Renal pelvis (tissue), 4 donors: ENCODE data around the gene LRRC74B. TPM values are rescaled to one million over a fixed set of nuclear protein-coding genes. Genes with fewer than 3 reads are reported as not detected.
"Not testable (repeated sequence)": the region's sequence is repeated elsewhere in the genome, so short reads cannot be mapped to it uniquely, and the experiment has no call there.

Experiments
- DNase-seq: peaks from one replicate; pipeline ENCODE4 v3.0.0-alpha.2; 2013
- polyA plus RNA-seq, 3 donors: library from polyadenylated mRNA; unstranded; fragments of 120-200 nt; gene quantifications; one replicate each; pipeline ENCODE4 v1.2.1, GENCODE V29; 2013; ENCODE audit not compliant: insufficient read length in 3 of 3

Gene LRRC74B
- polyA plus RNA-seq, 3 donors: 0.11 to 0.22 (median 0.22) TPM

- no peak for DNase-seq
These were observed 8.4 kb downstream of the LRRC74B start for GRCh38 chr22:21054046-21054713.

- no peak for DNase-seq
These were observed 9.2 kb downstream of the LRRC74B start for GRCh38 chr22:21054714-21055563.

- DNase-seq: no peak
These were observed 9.8 kb downstream of the LRRC74B start for GRCh38 chr22:21055564-21055834.

GRCh38 chr22:21055880-21056319, 10.2 kb downstream of the LRRC74B start:
- DNase-seq: no peak

GRCh38 chr22:21060363-21060762, 14.6 kb downstream of the LRRC74B start:
- DNase-seq: not testable (repeated sequence)

- not testable (repeated sequence) for DNase-seq
These were observed 16.0 kb downstream of the LRRC74B start for GRCh38 chr22:21061660-21062321.

GRCh38 chr22:21064425-21064824, 18.7 kb downstream of the LRRC74B start:
- DNase-seq: not testable (repeated sequence)

GRCh38 chr22:21064917-21065864, 19.4 kb downstream of the LRRC74B start:
- no peak for DNase-seq

- no peak for DNase-seq
These were observed 21.5 kb downstream of the LRRC74B start for GRCh38 chr22:21067075-21067900.

- no peak for DNase-seq
These were observed 22.3 kb downstream of the LRRC74B start for GRCh38 chr22:21067901-21068680.

- DNase-seq: no peak
These were observed 23.0 kb downstream of the LRRC74B start for GRCh38 chr22:21068681-21069276.

- DNase-seq: no peak
These were observed 23.6 kb downstream of the LRRC74B start for GRCh38 chr22:21069375-21069774.

GRCh38 chr22:21070690-21071615, 25.2 kb downstream of the LRRC74B start:
- no peak for DNase-seq

- DNase-seq: not testable (repeated sequence)
These were observed 26.1 kb downstream of the LRRC74B start for GRCh38 chr22:21071796-21072195.

GRCh38 chr22:21073023-21073422, 27.3 kb downstream of the LRRC74B start:
- DNase-seq: no peak

GRCh38 chr22:21073482-21073881, 27.7 kb downstream of the LRRC74B start:
- DNase-seq: no peak

- no peak for DNase-seq
These were observed 28.5 kb downstream of the LRRC74B start for GRCh38 chr22:21074102-21074715.
